ENCODE data around the gene SLC5A9. TPM values are rescaled to one million over a fixed set of nuclear protein-coding genes. Genes with fewer than 3 reads are reported as not detected.
"Not testable (repeated sequence)": the region's sequence is repeated elsewhere in the genome, so short reads cannot be mapped to it uniquely, and the experiment has no call there.

Gene SLC5A9
- total and polyA plus RNA-seq, 2 experiments from 2014 or later: 20.9 to 26.5 TPM

DNA sequence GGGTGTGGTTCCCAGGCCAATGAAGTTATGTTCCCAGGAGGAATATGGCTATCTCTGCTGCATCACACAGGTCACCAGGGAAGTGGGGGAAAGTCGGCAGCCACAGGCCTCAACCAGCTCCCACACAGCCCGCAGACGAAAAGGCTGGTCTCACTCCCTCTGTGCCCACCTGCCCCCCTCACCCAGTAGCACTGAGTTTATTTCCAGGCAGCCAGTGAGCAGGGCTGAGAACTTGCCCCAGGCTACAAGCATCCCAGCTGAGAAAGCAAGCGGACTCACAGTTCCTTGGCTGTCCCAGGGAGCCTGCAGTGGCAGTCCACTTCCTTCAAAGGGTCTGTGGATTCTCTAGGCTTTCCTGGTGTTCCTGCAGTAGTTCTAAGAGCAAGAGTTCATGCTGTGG is 68.9 kb downstream of the SLC5A9 start:
- Histone ChIP-seq H3K36me3 (replicated peaks; ENCODE audit: insufficient read depth, low read depth) (no peaks in the 10 kb centered on the region), H3K4me3 (no peak overlapping the region), H3K4me1 (ENCODE audit: insufficient read depth) (no peaks in the 10 kb centered on the region), H4K20me1 (ENCODE audit: insufficient read depth, poor library complexity, severe bottlenecking) (no peaks in the 10 kb centered on the region), H3K79me2 (no peaks in the 10 kb centered on the region), H3K27me3 (no peaks in the 10 kb centered on the region), H3K4me2 (no peak overlapping the region), H2AFZ (no peak overlapping the region), H3K9me3 (ENCODE audit: low read depth) (peaks cover 2% of the 10 kb centered on the region), H3K9me2 (replicated peaks; ENCODE audit: insufficient read depth) (no peaks in the 10 kb centered on the region), H3K27ac (no peak overlapping the region)
- WGBS (ENCODE audit: low lambda C conversion rate, missing lambda C conversion rate): 89% methylated on average over 4 of the region's 4 CpGs
- no peak for DNase-seq (ENCODE audit: low spot score)
- no peak for TF ChIP-seq EZH2 (IDR thresholded peaks at IDR 0.05; ENCODE audit: borderline replicate concordance)
- TF ChIP-seq, protein P1, sequence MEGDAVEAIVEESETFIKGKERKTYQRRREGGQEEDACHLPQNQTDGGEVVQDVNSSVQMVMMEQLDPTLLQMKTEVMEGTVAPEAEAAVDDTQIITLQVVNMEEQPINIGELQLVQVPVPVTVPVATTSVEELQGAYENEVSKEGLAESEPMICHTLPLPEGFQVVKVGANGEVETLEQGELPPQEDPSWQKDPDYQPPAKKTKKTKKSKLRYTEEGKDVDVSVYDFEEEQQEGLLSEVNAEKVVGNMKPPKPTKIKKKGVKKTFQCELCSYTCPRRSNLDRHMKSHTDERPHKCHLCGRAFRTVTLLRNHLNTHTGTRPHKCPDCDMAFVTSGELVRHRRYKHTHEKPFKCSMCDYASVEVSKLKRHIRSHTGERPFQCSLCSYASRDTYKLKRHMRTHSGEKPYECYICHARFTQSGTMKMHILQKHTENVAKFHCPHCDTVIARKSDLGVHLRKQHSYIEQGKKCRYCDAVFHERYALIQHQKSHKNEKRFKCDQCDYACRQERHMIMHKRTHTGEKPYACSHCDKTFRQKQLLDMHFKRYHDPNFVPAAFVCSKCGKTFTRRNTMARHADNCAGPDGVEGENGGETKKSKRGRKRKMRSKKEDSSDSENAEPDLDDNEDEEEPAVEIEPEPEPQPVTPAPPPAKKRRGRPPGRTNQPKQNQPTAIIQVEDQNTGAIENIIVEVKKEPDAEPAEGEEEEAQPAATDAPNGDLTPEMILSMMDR (IDR thresholded peaks at IDR 0.05; ENCODE audit: poor library complexity): no peak
- no peak for TF ChIP-seq EZH2phosphoT487 (IDR thresholded peaks at IDR 0.05; ENCODE audit: low read depth, severe bottlenecking, unreplicated experiment)

DNA sequence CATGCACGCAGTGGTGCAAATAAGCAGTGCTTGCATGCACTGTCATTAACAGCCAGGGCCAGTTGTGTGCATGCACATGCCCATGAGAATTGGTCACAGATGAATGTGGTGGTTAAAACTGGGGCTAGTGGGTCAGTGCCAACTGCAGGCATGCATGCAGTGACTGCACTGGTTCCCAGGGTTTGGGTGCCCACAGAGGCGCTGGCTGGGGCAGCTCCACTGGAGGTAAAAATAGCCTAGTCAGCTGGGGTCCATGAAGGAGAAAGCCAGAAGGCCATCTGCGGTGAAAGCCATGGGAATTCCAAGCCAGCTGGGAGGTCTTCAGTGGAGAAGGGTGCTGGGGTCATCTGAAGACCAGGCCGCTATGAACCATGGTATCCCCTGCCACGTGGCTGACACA is 70.2 kb downstream of the SLC5A9 start:
- no peaks in the 10 kb centered on the region for H4K20me1 ChIP-seq (ENCODE audit: insufficient read depth, poor library complexity, severe bottlenecking)
- H3K9me3 ChIP-seq (ENCODE audit: low read depth): no peaks in the 10 kb centered on the region
- H3K27me3 ChIP-seq: no peaks in the 10 kb centered on the region
- no peak overlapping the region for H2AFZ ChIP-seq
- H3K4me1 ChIP-seq (ENCODE audit: insufficient read depth): no peaks in the 10 kb centered on the region
- no peak for DNase-seq (ENCODE audit: low spot score)
- TF ChIP-seq, protein P1 (IDR thresholded peaks at IDR 0.05; ENCODE audit: poor library complexity): no peak
- TF ChIP-seq EZH2 (IDR thresholded peaks at IDR 0.05; ENCODE audit: borderline replicate concordance) (no peak), EZH2phosphoT487 (IDR thresholded peaks at IDR 0.05; ENCODE audit: low read depth, severe bottlenecking, unreplicated experiment) (no peak)
- no peak overlapping the region for H3K4me2 ChIP-seq
- no peak overlapping the region for H3K4me3 ChIP-seq
- no peak overlapping the region for H3K27ac ChIP-seq
- 99% methylated on average over 5 of the region's 5 CpGs for WGBS (ENCODE audit: low lambda C conversion rate, missing lambda C conversion rate)
- no peaks in the 10 kb centered on the region for H3K79me2 ChIP-seq
- H3K9me2 ChIP-seq (replicated peaks; ENCODE audit: insufficient read depth): no peaks in the 10 kb centered on the region
- no peaks in the 10 kb centered on the region for H3K36me3 ChIP-seq (replicated peaks; ENCODE audit: insufficient read depth, low read depth)

DNA sequence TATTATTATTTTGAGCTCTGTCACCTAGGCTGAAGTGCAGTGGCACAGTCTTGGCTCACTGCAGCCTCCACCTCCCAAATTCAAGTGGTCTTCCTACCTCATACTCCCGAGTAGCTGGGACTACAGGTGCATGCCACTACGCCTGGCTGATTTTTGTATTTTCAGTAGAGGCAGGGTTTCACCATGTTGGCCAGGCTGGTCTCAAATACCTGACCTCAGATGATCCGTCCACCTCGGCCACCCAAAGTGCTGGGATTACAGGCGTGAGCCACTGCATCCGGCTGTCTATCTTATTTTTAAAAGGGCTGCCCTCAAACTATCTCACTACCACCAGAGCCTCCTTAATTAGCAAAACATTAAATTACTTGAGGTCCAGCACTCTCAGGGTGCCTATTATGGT is 71.6 kb downstream of the SLC5A9 start:
- not testable (repeated sequence) for H3K4me2 ChIP-seq; H3K27me3 ChIP-seq; H3K9me3 ChIP-seq (ENCODE audit: low read depth); H2AFZ ChIP-seq; H4K20me1 ChIP-seq (ENCODE audit: insufficient read depth, poor library complexity, severe bottlenecking); H3K9me2 ChIP-seq (replicated peaks; ENCODE audit: insufficient read depth); H3K4me1 ChIP-seq (ENCODE audit: insufficient read depth); H3K79me2 ChIP-seq; H3K4me3 ChIP-seq; H3K36me3 ChIP-seq (replicated peaks; ENCODE audit: insufficient read depth, low read depth); H3K27ac ChIP-seq; DNase-seq (ENCODE audit: low spot score)
- 93% methylated on average over 6 of the region's 6 CpGs for WGBS (ENCODE audit: low lambda C conversion rate, missing lambda C conversion rate)

DNA sequence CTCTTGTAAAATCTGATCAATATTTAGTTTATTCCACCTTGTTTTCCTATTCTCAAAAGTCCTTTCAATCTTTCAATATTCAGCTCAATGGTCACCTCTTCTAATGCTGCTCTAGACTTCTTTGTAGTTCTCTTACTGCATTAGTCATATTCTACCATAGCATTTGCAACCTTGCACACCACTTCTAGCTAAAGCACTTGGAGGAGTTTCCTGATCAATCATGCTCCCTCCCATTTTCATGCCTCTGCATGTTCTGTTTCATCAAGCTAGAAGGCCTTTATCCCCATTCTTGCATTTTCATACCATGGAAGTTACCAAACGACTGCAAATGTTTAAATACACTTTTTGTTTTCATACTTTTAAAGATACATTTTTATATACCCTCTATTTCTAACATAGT is 72.1 kb downstream of the SLC5A9 start:
- no peak overlapping the region for H2AFZ ChIP-seq
- no peaks in the 10 kb centered on the region for H3K79me2 ChIP-seq
- no peaks in the 10 kb centered on the region for H3K9me3 ChIP-seq (ENCODE audit: low read depth)
- H3K4me2 ChIP-seq: no peak overlapping the region
- no peaks in the 10 kb centered on the region for H3K4me1 ChIP-seq (ENCODE audit: insufficient read depth)
- 89% methylated on average over 1 of the region's 1 CpG for WGBS (ENCODE audit: low lambda C conversion rate, missing lambda C conversion rate)
- H3K36me3 ChIP-seq (replicated peaks; ENCODE audit: insufficient read depth, low read depth): no peaks in the 10 kb centered on the region
- H3K27me3 ChIP-seq: no peaks in the 10 kb centered on the region
- H3K4me3 ChIP-seq: no peak overlapping the region
- no peak for DNase-seq (ENCODE audit: low spot score)
- no peaks in the 10 kb centered on the region for H3K9me2 ChIP-seq (replicated peaks; ENCODE audit: insufficient read depth)
- H3K27ac ChIP-seq: no peak overlapping the region
- TF ChIP-seq EZH2phosphoT487 (IDR thresholded peaks at IDR 0.05; ENCODE audit: low read depth, severe bottlenecking, unreplicated experiment): no peak
- TF ChIP-seq EZH2 (IDR thresholded peaks at IDR 0.05; ENCODE audit: borderline replicate concordance): no peak
- TF ChIP-seq, protein P1 (IDR thresholded peaks at IDR 0.05; ENCODE audit: poor library complexity): no peak
- no peaks in the 10 kb centered on the region for H4K20me1 ChIP-seq (ENCODE audit: insufficient read depth, poor library complexity, severe bottlenecking)

Other genes starting within 250 kb of the SLC5A9 start
- 0.60 and 1.00 TPM in 2 replicates for gene TRABD2B, start 225.3 kb upstream of the SLC5A9 start, total RNA-seq
- 2.3 and 4.9 TPM in 2 replicates for gene TRABD2B, start 225.3 kb upstream of the SLC5A9 start, polyA plus RNA-seq
- 4.5 and 5.5 TPM in 2 replicates for gene SPATA6, start 249.5 kb downstream of the SLC5A9 start, total RNA-seq
- 3.4 and 4.3 TPM in 2 replicates for gene SPATA6, start 249.5 kb downstream of the SLC5A9 start, polyA plus RNA-seq

All from hepatocyte (in vitro differentiated cells).